GM18861 (cell line): Measurements from ENCODE around the gene CASS4.

Experiments used
- ATAC-seq: cut with Tn5 transposase; IDR thresholded peaks from one replicate; pipeline ENCODE4 v1.9.1; 2021; ENCODE audit not compliant: unreplicated experiment

CASS4 gene

GRCh38 chr20:56422076-56422823 is 10.2 kb downstream of the CASS4 start:
- ATAC-seq, result no peak

- ATAC-seq, result no peak
Measured at GRCh38 chr20:56422824-56423189, 10.7 kb downstream of the CASS4 start.

GRCh38 chr20:56423211-56423610 is 11.2 kb downstream of the CASS4 start:
- ATAC-seq, result no peak

GRCh38 chr20:56423886-56424285 is 11.8 kb downstream of the CASS4 start:
- no peak for ATAC-seq

- no peak for ATAC-seq
Measured at GRCh38 chr20:56424931-56425330, 12.9 kb downstream of the CASS4 start.

GRCh38 chr20:56426026-56426425 is 14.0 kb downstream of the CASS4 start:
- ATAC-seq, result no peak

- ATAC-seq, result no peak
Measured at GRCh38 chr20:56426926-56427325, 14.9 kb downstream of the CASS4 start.

- no peak for ATAC-seq
Measured at GRCh38 chr20:56427797-56428196, 15.7 kb downstream of the CASS4 start.

GRCh38 chr20:56428410-56428809 is 16.4 kb downstream of the CASS4 start:
- no peak for ATAC-seq

GRCh38 chr20:56428881-56429280 is 16.8 kb downstream of the CASS4 start:
- ATAC-seq, result no peak

- ATAC-seq, result no peak
Measured at GRCh38 chr20:56429502-56429901, 17.4 kb downstream of the CASS4 start.

GRCh38 chr20:56429941-56430340 is 17.9 kb downstream of the CASS4 start:
- ATAC-seq, result no peak

GRCh38 chr20:56430461-56430860 is 18.4 kb downstream of the CASS4 start:
- ATAC-seq, result no peak

- no peak for ATAC-seq
Measured at GRCh38 chr20:56430957-56431356, 18.9 kb downstream of the CASS4 start.

- no peak for ATAC-seq
Measured at GRCh38 chr20:56431471-56431870, 19.4 kb downstream of the CASS4 start.

GRCh38 chr20:56433221-56433879 is 21.3 kb downstream of the CASS4 start:
- no peak for ATAC-seq

GRCh38 chr20:56433880-56434255 is 21.8 kb downstream of the CASS4 start:
- no peak for ATAC-seq

GRCh38 chr20:56437196-56437960 is 25.3 kb downstream of the CASS4 start:
- ATAC-seq, result no peak

- ATAC-seq, result no peak
Measured at GRCh38 chr20:56438284-56438683, 26.2 kb downstream of the CASS4 start.

GRCh38 chr20:56439771-56440291 is 27.8 kb downstream of the CASS4 start:
- ATAC-seq, result no peak

- ATAC-seq, result peak; percentile 58
Measured at GRCh38 chr20:56440346-56441007, 28.4 kb downstream of the CASS4 start.
